ENCODE data around the gene CSTPP1. TPM values are rescaled to one million over a fixed set of nuclear protein-coding genes. Genes with fewer than 3 reads are reported as not detected.
A peak's percentile ranks its signal among the peaks of the same experiment; 100 is the strongest.

CSTPP1 gene
- total RNA-seq, 1 donor from 2014 or later: 4.1 TPM

GRCh38 chr11:47123094-47123493 is 186.5 kb downstream of the CSTPP1 start:
- ATAC-seq (no peak), DNase-seq (ENCODE audit: low spot score) (no peak)

DNA sequence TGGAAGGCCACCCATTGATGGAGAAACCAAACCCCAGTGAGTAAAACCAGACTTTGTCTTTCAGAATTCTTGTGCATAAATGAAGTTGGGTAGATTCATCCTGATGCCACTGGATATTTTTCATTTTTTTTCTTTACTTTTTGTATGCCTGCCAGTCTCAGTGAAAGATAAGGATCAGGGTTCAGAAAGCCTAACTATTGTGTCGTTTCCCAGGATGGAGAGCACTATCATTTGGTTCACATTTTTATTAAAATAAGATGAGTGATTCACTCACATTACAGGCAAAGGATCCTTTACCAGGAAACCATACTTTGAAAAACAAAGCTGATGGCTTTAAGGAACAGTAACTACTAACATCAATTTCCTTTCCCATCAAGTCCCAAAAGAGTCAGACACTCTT is 188.1 kb downstream of the CSTPP1 start:
- ATAC-seq: no peak
- no peak for DNase-seq (ENCODE audit: low spot score)

GRCh38 chr11:47125083-47125482 is 188.5 kb downstream of the CSTPP1 start:
- ATAC-seq: no peak
- DNase-seq (ENCODE audit: low spot score): no peak

- DNase-seq (ENCODE audit: low spot score): no peak
- ATAC-seq: no peak
These were observed 190.7 kb downstream of the CSTPP1 start for GRCh38 chr11:47127213-47127612.

DNA sequence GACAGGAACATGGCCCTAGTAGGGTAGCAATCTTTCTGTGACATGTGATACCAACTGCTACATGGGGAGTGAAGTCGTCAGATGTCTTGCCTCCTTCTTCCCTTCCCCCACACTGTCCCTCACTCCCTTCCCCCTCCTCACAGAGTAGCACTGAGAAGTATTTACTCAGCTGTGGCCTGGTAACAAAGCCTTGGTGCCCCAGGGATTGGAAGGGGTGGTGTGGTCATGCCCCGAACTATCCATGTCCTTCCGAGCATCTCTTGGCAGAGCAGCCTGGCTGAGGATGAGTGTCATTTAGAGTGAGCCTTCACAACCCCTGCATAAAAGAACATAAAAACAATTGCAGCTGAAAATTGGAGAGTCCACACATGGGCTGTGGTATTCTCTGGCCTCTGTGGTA is 194.0 kb downstream of the CSTPP1 start:
- DNase-seq (ENCODE audit: low spot score) (no peak), ATAC-seq (no peak)

DNA sequence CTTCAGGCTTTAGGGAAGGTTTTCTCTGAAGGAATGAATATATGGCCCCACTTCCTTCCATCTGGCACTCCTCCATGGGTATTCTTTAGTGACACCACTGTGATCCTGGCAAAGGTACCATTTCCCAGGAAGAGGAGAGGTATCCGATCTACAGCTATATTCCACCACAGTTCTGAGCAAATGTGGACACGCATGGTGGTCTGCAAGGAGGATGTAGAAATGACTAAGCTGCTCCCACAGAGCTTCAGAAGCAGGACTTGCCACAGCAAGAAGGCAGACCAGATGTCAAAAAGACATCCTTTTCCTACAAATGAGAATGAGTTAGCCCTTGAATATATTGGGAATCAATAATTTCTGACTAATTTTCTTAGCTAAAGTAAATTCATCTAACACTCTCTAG is 194.6 kb downstream of the CSTPP1 start:
- no peak for DNase-seq (ENCODE audit: low spot score)

GRCh38 chr11:47132490-47132889 is 195.9 kb downstream of the CSTPP1 start:
- ATAC-seq (no peak), DNase-seq (ENCODE audit: low spot score) (no peak)

More for the DNA sequence above, 194.6 kb downstream of the CSTPP1 start:
- no peak for ATAC-seq

- no peak for DNase-seq (ENCODE audit: low spot score)
- ATAC-seq: no peak
These were observed 196.4 kb downstream of the CSTPP1 start for GRCh38 chr11:47132981-47133380.

GRCh38 chr11:47136327-47136726 is 199.8 kb downstream of the CSTPP1 start:
- DNase-seq (ENCODE audit: low spot score) (no peak), ATAC-seq (no peak)

DNA sequence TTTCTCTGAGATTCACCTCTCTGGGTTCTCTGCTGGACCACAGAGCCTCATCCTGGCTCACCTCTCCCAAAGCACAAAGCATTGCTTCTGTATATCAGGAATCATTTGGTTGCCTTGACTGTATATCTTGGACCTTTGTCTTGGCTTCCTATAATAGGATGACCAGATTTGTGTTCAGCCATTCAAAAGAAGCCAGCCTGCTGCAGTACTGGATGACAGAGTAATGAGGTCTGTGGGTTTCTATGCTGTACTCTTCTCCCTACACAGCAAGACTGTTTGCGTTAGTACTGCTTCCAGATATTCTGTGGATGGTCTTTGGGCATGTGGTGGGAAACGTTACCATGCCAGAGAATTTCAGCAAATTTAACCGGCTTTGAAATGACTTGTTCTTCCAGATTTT is 200.4 kb downstream of the CSTPP1 start:
- ATAC-seq: no peak
- no peak for DNase-seq (ENCODE audit: low spot score)

DNA sequence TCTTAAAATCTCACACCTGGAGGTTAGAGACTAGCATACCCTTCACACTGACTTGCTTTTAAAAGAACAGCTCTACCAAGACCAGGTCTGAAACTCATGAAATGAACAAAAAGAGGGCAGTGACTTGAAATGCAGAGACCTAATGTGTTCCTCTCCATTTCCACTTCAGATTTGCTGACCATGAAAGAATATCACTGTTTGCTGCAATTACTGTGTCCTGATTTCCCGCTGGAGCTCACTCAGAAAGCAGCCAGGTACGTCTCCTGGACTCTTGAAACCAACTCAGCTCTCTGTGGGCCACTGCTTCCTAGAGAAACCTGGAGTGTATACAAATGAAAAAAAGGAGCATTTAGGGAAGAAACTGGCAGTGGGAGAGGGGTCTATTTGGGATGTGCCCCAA is 200.9 kb downstream of the CSTPP1 start:
- DNase-seq (ENCODE audit: low spot score) (no peak), ATAC-seq (no peak)

- ATAC-seq: no peak
- no peak for DNase-seq (ENCODE audit: low spot score)
These were observed 203.3 kb downstream of the CSTPP1 start for GRCh38 chr11:47139878-47140277.

DNA sequence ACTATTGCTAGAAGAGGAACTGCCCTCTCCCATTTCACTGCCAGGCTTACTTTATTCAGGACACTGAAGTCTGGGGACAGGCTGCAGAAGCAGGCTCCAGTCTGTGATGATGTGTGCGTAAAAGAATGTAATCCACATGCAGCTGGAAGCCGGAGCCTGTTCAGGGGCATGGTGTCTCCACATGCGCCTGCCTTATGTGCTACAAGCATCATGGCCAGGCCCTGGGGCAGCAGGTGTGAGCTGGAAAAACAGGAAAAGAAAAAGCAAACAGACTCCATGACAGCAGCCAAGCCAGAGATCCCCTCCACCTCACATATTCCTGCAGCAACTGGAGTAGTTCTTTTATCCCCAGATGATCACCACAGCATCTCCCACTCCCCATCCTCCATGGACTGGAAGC is 206.8 kb downstream of the CSTPP1 start:
- DNase-seq (ENCODE audit: low spot score) (no peak), ATAC-seq (no peak)

GRCh38 chr11:47144541-47144940 is 208.0 kb downstream of the CSTPP1 start:
- ATAC-seq: no peak
- no peak for DNase-seq (ENCODE audit: low spot score)

DNA sequence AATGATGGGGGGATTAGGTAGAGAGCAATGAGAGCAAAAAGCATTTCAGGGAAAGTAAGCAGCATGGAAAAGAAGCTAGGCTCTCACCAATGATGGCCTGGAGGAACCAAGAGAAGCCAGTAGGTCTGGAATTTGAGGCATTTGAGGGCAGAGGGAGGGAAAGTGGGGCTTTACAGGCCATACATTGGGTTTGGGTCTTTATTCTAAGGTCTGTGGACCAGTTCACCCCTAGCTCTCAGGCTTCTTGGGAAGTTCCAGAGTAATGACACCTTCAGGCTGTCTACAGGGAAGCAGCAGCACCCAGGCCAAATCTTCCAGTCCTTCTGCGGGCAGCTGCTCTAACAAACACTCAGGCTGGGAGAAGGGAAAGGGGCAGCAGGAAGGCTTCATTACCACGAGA is 210.7 kb downstream of the CSTPP1 start:
- ATAC-seq: no peak

DNA sequence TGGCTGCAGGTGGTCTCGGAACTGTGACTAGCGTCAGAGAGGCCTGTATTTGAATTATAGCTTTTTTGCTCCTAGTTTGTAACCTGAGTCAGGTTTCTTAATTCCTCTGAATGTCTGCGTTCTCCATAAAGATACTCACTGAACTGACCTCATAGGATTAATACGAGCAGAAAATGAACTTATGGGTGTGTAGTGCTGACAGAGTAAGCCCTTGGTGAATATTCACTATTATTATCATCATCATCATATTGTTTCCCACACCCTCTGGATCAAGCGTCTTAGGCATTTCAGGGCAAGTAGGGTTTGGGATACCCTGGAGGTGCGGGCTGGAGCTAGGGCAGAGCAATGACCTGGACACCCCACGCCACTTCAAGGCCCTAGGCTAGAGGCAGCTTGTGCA is 211.1 kb downstream of the CSTPP1 start:
- DNase-seq (ENCODE audit: low spot score): no peak
- ATAC-seq: no peak

More for the DNA sequence above, 210.7 kb downstream of the CSTPP1 start:
- DNase-seq (ENCODE audit: low spot score): no peak

DNA sequence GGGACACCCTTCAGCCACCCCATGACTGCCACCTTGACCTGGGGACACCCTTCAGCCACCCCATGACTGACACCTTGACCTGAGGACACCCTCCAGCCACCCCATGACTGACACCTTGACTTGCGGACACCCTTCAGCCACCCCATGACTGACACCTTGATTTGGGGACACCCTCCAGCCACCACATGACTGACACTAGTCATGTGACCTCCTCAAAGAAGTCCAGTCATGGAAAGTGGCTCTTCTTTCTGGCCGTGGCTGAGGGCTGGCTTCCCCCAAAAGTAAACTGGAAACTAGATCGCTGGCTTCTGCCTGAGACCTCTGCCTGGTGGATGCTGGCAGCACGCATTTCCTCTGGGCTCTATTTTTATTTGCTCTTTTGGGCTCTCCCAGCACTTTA is 211.7 kb downstream of the CSTPP1 start:
- ATAC-seq (no peak), DNase-seq (ENCODE audit: low spot score) (no peak)

DNA sequence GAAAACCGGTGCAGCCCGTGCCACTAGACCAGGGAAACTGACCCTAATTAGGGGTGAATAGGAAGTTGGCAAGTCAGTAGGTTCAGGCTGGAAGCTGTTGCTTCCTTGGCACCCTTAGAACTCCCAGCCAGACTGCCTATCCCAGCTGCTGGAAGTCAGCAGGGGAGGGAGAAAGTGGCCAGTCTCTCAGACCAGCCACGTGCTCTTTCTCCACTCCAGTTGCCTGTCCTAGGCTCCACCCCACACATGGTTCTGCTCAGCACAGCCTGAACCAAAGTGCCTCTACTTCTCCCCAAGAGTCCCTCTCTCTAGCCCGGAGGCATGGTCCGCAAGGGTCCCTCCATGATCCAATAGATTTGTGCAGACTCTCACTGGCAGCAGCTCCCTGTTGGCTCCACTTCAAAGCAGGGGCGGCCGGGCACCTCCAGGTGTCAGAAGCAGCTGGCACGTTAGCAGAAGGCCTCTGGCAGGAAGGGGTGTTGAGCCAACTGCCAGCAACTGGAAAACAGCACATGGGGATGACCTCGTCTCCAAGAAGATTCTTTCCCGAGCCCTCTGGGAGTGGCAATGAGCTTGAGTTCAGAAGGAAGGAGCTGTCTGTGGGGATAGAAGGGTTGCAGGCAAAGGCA is 212.5 kb downstream of the CSTPP1 start:
- DNase-seq (ENCODE audit: low spot score) (no peak), ATAC-seq (no peak)

DNA sequence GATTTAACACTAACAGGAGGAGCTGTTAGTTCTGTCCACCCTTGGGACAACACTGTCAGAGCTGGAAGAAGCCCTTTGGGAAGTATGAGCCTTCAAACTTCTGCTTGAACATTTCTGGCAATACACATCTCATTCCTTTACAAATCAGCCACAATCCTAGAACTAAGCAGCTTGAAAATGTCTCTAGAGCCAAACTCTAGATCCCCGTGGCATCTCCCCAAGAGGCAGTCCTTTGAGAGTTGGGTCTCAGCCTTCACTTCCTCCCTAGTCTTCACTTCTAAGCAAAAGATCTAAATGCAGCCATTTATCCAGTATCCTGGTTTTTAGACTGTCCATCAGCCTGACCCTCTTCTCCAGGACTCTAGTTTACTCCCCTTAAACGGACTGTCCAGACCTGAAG is 213.2 kb downstream of the CSTPP1 start:
- ATAC-seq: no peak
- DNase-seq (ENCODE audit: low spot score): no peak

GRCh38 chr11:47152126-47152952 is 215.8 kb downstream of the CSTPP1 start:
- ATAC-seq (no peak), DNase-seq (ENCODE audit: low spot score) (no peak)

DNA sequence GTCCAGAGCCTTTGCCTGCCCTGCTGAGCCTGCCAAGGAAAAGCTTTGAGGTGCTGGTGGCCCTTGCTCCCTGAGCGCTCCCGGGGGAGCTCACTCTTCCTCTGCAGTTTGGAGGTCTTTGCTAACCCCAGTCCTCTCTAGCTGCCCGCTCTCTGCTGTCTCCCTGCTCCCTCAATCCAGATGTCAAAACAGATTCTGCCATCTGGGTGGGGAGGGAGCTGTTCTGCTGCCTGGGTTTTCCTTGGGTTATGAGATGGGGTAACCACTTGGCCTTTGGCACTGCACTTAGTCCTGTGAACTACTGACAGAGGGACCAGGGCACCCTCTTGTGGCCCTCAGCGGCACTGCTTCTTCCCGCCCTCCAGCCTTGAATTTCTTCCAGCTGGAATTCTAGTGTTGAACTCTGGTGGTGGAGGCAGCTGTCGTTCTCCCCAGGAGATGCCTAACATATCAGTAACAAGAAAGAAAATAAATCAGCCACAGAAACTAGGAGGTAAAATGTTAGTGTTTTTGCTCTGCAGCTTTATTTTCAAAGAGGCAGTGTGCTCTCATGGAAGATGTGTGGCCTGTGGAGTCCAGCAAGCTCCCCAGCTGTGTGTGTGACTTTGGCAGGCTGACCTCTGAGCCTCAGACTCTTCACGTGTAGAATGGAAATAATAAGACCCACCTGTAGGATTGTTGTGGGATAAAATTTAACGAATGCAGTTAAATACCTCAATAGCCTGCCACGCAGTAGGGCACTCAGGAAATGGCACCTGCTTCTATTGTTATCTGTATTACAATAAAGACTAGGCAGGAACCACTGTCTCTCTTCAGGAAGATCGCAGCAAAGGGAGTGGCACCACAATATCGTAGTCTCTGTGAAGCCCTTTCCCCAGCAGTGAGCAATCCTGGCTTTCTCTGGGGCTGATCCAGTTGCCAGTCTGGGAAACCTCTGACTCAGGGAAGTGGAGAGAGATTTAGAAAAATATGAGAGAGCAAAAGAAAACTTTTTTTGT is 216.7 kb downstream of the CSTPP1 start:
- peak; percentile 84 for DNase-seq (ENCODE audit: low spot score)
- peak; percentile 97 for ATAC-seq
